ENCODE results near the gene MXRA8. TPM values are rescaled to one million over a fixed set of nuclear protein-coding genes. Genes with fewer than 3 reads are reported as not detected.

MXRA8 gene
- total and polyA plus RNA-seq, 2 donors (not counting 3 experiments of a cell fraction or from before 2014, with no cell fraction given), result 0.82 to 1.9 TPM

DNA sequence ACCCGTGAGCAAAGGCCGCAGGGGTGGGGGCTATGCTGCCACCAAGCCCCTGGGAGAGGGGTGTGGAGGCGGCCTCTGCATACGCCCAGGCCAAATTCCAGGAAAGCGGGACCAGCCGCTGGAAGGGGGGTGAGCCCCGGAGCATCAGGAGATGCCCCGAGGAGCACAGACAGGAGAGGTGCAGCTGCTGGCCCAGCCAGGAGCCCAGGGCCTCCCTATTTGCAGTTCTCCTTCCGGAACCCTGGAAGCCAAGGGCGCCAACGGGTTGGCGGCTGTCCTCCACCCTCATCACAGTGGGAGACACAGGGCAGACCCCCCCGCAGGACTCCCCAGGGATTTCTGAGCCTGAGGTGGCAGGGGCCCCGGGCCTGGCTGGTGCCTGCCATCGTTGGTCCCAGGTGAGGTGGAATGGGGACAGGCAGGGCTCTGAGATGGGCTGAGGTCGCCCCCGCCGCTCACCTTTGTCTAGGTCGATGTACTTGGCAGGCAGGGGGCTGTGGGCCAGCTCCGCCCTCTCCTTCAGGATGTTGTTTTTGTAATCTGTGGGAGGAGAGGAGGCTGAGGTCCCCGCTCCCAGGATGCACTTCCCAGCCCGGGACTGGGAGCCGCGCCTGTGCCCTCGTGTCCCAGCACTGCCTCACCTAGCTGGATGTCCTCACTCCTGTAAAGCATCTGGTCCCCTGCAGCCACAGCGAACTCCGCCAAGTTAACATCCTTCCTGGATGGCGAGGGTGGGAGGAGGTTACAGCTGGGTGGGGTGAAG is 4.8 kb downstream of the MXRA8 start:
- no peak overlapping the region for H3K27ac ChIP-seq (ENCODE audit: insufficient read depth, low read depth, low read length)
- no peak overlapping the region for H3K4me3 ChIP-seq (replicated peaks in 1 of 3; ENCODE audit: insufficient read depth in 1 of 3, low read depth in 1 of 3, low read length in 3 of 3)
- H3K4me2 ChIP-seq (ENCODE audit: insufficient read depth, low read length), result no peak overlapping the region
- H3K36me3 ChIP-seq (ENCODE audit: control insufficient read depth in 2 of 2, extremely low read depth in 1 of 2, insufficient read depth in 2 of 2, low read length in 2 of 2), result no peaks in the 10 kb centered on the region
- no peak for TF ChIP-seq MYC (IDR thresholded peaks at IDR 0.05; ENCODE audit: low read depth, low read length)
- no peak for TF ChIP-seq EZH2 (IDR thresholded peaks at IDR 0.05; ENCODE audit: borderline replicate concordance, low read depth, low read length, severe bottlenecking)
- no peak for TF ChIP-seq POLR2AphosphoS5 (IDR thresholded peaks at IDR 0.05; ENCODE audit: insufficient read depth, low read depth, low read length)
- TF ChIP-seq JUN (IDR thresholded peaks at IDR 0.05; ENCODE audit: borderline replicate concordance, insufficient read depth, insufficient read length, low read depth), result no peak
- no peak for TF ChIP-seq FOS (IDR thresholded peaks at IDR 0.05; ENCODE audit: borderline replicate concordance, insufficient read depth, low read length)
- no peak for TF ChIP-seq POLR2A (IDR thresholded peaks at IDR 0.05; ENCODE audit: low read depth, low read length)
- TF ChIP-seq, protein P1, sequence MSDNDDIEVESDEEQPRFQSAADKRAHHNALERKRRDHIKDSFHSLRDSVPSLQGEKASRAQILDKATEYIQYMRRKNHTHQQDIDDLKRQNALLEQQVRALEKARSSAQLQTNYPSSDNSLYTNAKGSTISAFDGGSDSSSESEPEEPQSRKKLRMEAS (IDR thresholded peaks at IDR 0.05; ENCODE audit: insufficient read depth, insufficient read length), result no peak
- TF ChIP-seq, protein P2, sequence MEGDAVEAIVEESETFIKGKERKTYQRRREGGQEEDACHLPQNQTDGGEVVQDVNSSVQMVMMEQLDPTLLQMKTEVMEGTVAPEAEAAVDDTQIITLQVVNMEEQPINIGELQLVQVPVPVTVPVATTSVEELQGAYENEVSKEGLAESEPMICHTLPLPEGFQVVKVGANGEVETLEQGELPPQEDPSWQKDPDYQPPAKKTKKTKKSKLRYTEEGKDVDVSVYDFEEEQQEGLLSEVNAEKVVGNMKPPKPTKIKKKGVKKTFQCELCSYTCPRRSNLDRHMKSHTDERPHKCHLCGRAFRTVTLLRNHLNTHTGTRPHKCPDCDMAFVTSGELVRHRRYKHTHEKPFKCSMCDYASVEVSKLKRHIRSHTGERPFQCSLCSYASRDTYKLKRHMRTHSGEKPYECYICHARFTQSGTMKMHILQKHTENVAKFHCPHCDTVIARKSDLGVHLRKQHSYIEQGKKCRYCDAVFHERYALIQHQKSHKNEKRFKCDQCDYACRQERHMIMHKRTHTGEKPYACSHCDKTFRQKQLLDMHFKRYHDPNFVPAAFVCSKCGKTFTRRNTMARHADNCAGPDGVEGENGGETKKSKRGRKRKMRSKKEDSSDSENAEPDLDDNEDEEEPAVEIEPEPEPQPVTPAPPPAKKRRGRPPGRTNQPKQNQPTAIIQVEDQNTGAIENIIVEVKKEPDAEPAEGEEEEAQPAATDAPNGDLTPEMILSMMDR (IDR thresholded peaks at IDR 0.05; ENCODE audit: extremely low read depth in 1 of 2, insufficient read depth in 1 of 2, low read depth in 1 of 2, low read length in 2 of 2), result no peak
- no peak for TF ChIP-seq GATA2 (IDR thresholded peaks at IDR 0.05; ENCODE audit: insufficient read depth, insufficient read length, low read depth, low read length)
- no peaks in the 10 kb centered on the region for H4K20me1 ChIP-seq (replicated peaks; ENCODE audit: control insufficient read depth, extremely low read depth, insufficient read depth, low read length)
- H2AFZ ChIP-seq (ENCODE audit: low read depth, low read length), result no peak overlapping the region
- no peaks in the 10 kb centered on the region for H3K4me1 ChIP-seq (ENCODE audit: control insufficient read depth, extremely low read depth, insufficient read depth, low read length)
- BruUV-seq (replicated peaks), result no TSS peak
- H3K27me3 ChIP-seq (ENCODE audit: control insufficient read depth in 2 of 2, insufficient read depth in 2 of 2, low read length in 2 of 2), result peaks cover 11 to 23% of the 10 kb centered on the region in 2 experiments
- dilution Hi-C loops (cut with MboI; ENCODE audit: extremely low pct_ligation_motif_present, low sequenced_read_pairs), result no loop called here
- FAIRE-seq (no peak), DNase-seq (ENCODE audit: low read depth, low spot score) (no peak)
- H3K79me2 ChIP-seq (ENCODE audit: control insufficient read depth, insufficient read depth, low read length), result peaks cover 3% of the 10 kb centered on the region
- intact Hi-C loops (cut with micrococcal nuclease), result no loop called here
- ChIA-PET CTCF (interaction anchor here (1.1 kb wide), 1 partner anchor 18 kb away, joined by 3 read pairs; no protein-coding TSS in a partner anchor), POLR2A (no interaction called here)
- H3K9me1 ChIP-seq (replicated peaks; ENCODE audit: control insufficient read depth, extremely low read depth, insufficient read depth, low read length), result no peaks in the 10 kb centered on the region
- H3K9me3 ChIP-seq (replicated peaks; ENCODE audit: control insufficient read depth, insufficient read depth, low read length), result no peaks in the 10 kb centered on the region
- H3K9ac ChIP-seq (replicated peaks; ENCODE audit: extremely low read depth, insufficient read depth, low read length), result no peak overlapping the region

Data from endothelial cell of umbilical vein (primary cell).